Neuronal stem cell (in vitro differentiated cells): Measurements from ENCODE around the gene MRAP2.
"Not testable (repeated sequence)": the region's sequence is repeated elsewhere in the genome, so short reads cannot be mapped to it uniquely, and the experiment has no call there.

ENCODE experiments used
- DNase-seq: peaks from one replicate; pipeline ENCODE4 v3.0.0-alpha.2; 2013; ENCODE audit warnings: low spot score
- H2AFZ ChIP-seq: one replicate; pipeline ENCODE4 v1.6.1; 2013; ENCODE audit warnings: mild to moderate bottlenecking, low read length, inconsistent platforms
- H2AK5ac ChIP-seq: 2 replicates; pipeline ENCODE4 v1.6.1; 2013; ENCODE audit warnings: low read depth, mild to moderate bottlenecking, inconsistent platforms, low read length, moderate library complexity, mixed read lengths
- H2BK120ac ChIP-seq: 2 replicates; pipeline ENCODE4 v1.6.1; 2013; ENCODE audit warnings: low read depth, mild to moderate bottlenecking, inconsistent platforms, low read length, moderate library complexity, mixed read lengths
- H2BK12ac ChIP-seq: one replicate; pipeline ENCODE4 v1.6.1; 2013; ENCODE audit warnings: low read length, inconsistent platforms
- H2BK15ac ChIP-seq: 2 replicates; pipeline ENCODE4 v1.6.1; 2013; ENCODE audit warnings: mild to moderate bottlenecking, low read length, inconsistent platforms, mixed read lengths
- H2BK5ac ChIP-seq: one replicate; pipeline ENCODE4 v1.6.1; 2013; ENCODE audit warnings: inconsistent platforms, mild to moderate bottlenecking, low read length, moderate library complexity
- H3K14ac ChIP-seq: one replicate; pipeline ENCODE4 v1.6.1; 2013; ENCODE audit warnings: low read length, inconsistent platforms
- H3K18ac ChIP-seq: 2 replicates; pipeline ENCODE4 v1.6.1; 2013; ENCODE audit warnings: low read length, inconsistent platforms
- H3K23ac ChIP-seq: 2 replicates; pipeline ENCODE4 v1.6.1; 2013; ENCODE audit warnings: low read depth, mild to moderate bottlenecking, mixed read lengths, low read length, inconsistent platforms; ENCODE audit not compliant: poor library complexity
- H3K27ac ChIP-seq: replicated peaks from 3 replicates; pipeline ENCODE4 v1.5.1; 2013; ENCODE audit warnings: low read length, inconsistent platforms
- H3K27me3 ChIP-seq, 3 experiments: 2 replicates each; pipeline ENCODE4 v1.6.1; 2013; ENCODE audit warnings: low read length in 3 of 3, mild to moderate bottlenecking in 2 of 3, inconsistent platforms in 1 of 3, low read depth in 1 of 3, mixed read lengths in 1 of 3, moderate library complexity in 1 of 3; ENCODE audit not compliant: control insufficient read depth in 3 of 3, insufficient read depth in 3 of 3
- H3K36me3 ChIP-seq, 2 donors: replicated peaks in 1 of 2; 2 replicates each; pipeline ENCODE4 v1.6.1; 2013; ENCODE audit warnings: low read length in 2 of 2; ENCODE audit not compliant: control insufficient read depth in 2 of 2, insufficient read depth in 2 of 2
- H3K4ac ChIP-seq: 2 replicates; pipeline ENCODE4 v1.6.1; 2013; ENCODE audit warnings: inconsistent platforms, mild to moderate bottlenecking, low read length, moderate library complexity
- H3K4me1 ChIP-seq, 2 donors: 1 replicate in 1 of 2; 2 replicates in 1 of 2; pipeline ENCODE4 v1.6.1; 2013; ENCODE audit warnings: low read length in 2 of 2, low read depth in 1 of 2; ENCODE audit not compliant: control insufficient read depth in 2 of 2, insufficient read depth in 1 of 2
- H3K4me2 ChIP-seq: one replicate; pipeline ENCODE4 v1.6.1; 2013; ENCODE audit warnings: mild to moderate bottlenecking, low read length, inconsistent platforms; ENCODE audit not compliant: insufficient read depth, poor library complexity, severe bottlenecking
- H3K4me3 ChIP-seq, 2 donors: 2 replicates each; pipeline ENCODE4 v1.5.1; 2013; ENCODE audit warnings: low read length in 2 of 2, mild to moderate bottlenecking in 2 of 2, inconsistent platforms in 1 of 2, moderate library complexity in 1 of 2
- H3K79me1 ChIP-seq: one replicate; pipeline ENCODE4 v1.6.1; 2013; ENCODE audit warnings: low read depth, mild to moderate bottlenecking, inconsistent platforms, low read length, moderate library complexity
- H3K9ac ChIP-seq: one replicate; pipeline ENCODE4 v1.6.1; 2013; ENCODE audit warnings: mild to moderate bottlenecking, low read depth, low read length, inconsistent platforms; ENCODE audit not compliant: poor library complexity
- H3K9me3 ChIP-seq, 2 donors: replicated peaks in 1 of 2; 2 replicates each; pipeline versions ENCODE3 to v1.6.1; 2013; ENCODE audit warnings: low read length in 2 of 2, mild to moderate bottlenecking in 2 of 2, inconsistent platforms in 1 of 2, low read depth in 1 of 2, mixed read lengths in 1 of 2, moderate library complexity in 1 of 2; ENCODE audit not compliant: control insufficient read depth in 2 of 2, insufficient read depth in 1 of 2
- H4K8ac ChIP-seq: one replicate; pipeline ENCODE4 v1.6.1; 2013; ENCODE audit warnings: low read depth, mild to moderate bottlenecking, inconsistent platforms, low read length, moderate library complexity
- H4K91ac ChIP-seq: one replicate; pipeline ENCODE4 v1.6.1; 2013; ENCODE audit warnings: low read length, low read depth, mild to moderate bottlenecking, inconsistent platforms; ENCODE audit not compliant: poor library complexity
- WGBS, 2 donors: extraction: QIAGEN DNeasy Blood & Tissue Kit; methylation state at CpG; one replicate each; pipeline ENCODE4 v1.1.7; 2013; ENCODE audit warnings: missing lambda C conversion rate in 2 of 2, mixed read lengths in 1 of 2; ENCODE audit not compliant: insufficient read length in 2 of 2, insufficient replicate concordance in 1 of 2; ENCODE audit errors: extremely low coverage in 2 of 2; 5-methylcytosine and 5-hydroxymethylcytosine counted together

Gene MRAP2

DNA sequence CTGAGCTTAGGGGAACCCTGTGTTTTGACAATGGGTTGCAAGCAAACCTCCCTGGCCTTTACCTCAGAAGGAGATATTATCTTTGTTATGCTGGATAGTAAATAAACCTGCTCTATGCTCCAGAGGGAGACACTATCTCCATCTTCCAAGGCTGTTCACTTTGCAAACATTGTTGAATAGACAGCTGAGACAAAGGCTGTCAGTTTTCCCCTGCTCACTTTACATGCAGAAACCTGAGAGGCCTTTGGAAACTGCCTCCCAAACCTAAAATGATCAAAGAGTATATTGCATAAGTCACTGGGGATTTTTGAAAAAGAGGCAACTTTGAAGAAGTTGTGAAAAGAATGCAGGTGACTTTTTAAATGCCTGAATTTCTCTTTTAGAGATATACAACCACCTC is 61.6 kb downstream of the MRAP2 start:
- H2AK5ac ChIP-seq: no peak overlapping the region
- H2BK15ac ChIP-seq: no peak overlapping the region
- no peak overlapping the region for H2BK120ac ChIP-seq
- peaks cover 0 to 2% of the 10 kb centered on the region in 2 donors for H3K4me1 ChIP-seq
- H2AFZ ChIP-seq: no peak overlapping the region
- no peak overlapping the region for H3K14ac ChIP-seq
- H3K9me3 ChIP-seq: peaks cover 0 to 3% of the 10 kb centered on the region in 2 donors
- no peak overlapping the region for H3K27ac ChIP-seq
- no peaks in the 10 kb centered on the region for H3K79me1 ChIP-seq
- H4K91ac ChIP-seq: no peak overlapping the region
- no peak overlapping the region for H3K18ac ChIP-seq
- no peak overlapping the region for H3K9ac ChIP-seq
- no peak overlapping the region for H2BK5ac ChIP-seq
- H3K27me3 ChIP-seq: no peaks in the 10 kb centered on the region
- H2BK12ac ChIP-seq: no peak overlapping the region
- H3K23ac ChIP-seq: no peak overlapping the region
- H3K4ac ChIP-seq: no peak overlapping the region
- H4K8ac ChIP-seq: no peak overlapping the region
- H3K4me3 ChIP-seq: no peak overlapping the region
- no peak overlapping the region for H3K4me2 ChIP-seq
- no peaks in the 10 kb centered on the region for H3K36me3 ChIP-seq
- DNase-seq: no peak

DNA sequence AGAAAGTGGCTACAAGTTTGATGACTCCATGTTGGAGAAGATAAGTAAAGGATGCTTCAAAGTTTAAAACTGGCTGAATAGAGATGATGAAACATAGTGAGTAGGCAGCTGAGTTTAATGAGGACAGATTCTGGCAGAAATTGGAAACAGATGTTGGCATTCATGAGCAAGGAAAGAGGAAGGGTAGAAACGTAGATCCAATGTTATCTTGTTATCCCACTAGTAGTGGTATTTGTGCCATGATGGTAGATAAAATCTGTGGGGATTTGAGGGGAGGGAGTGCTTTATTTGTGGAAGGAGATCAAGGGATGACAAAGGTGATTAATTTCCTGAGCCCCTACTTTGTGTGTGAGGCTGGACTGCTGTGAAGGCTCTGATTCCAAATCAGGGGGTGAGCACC is 69.5 kb downstream of the MRAP2 start:
- no peaks in the 10 kb centered on the region for H3K4me1 ChIP-seq
- WGBS, 2 donors: no CpG with 5 or more reads among the region's 1 CpG

DNA sequence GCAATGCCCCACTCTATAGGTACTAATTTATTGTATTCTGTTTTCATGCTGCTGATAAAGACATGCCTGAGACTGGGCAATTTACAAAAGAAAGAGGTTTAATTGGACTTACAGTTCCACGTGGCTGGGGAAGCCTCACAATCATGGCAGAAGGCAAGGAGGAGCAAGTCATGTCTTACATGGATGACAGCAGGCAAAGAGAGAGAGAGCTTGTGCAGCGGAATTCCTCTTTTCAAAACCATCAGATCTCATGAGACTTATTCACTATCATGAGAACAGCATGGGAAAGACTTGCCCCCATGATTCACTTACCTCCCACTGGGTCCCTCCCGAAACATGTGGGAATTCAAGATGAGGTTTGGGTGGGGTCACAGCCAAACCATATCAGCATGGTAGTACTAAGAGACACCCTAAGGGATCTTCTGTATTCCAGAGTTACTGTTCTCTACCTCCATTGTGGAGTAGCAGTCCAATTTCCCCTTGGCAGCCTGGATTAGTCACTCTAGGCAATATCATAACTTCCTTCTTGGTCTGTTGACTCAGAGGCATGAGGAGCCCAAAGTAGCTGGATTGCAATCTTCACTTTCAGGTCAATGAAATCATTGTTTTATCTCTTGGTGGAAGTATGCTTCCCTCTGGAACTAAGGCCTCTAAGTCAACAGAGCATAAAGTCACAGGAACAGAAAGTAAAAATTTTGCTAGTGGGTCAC is 71.8 kb downstream of the MRAP2 start:
- H3K27me3 ChIP-seq, H2AK5ac ChIP-seq, H3K4me2 ChIP-seq, H3K4ac ChIP-seq, H2BK120ac ChIP-seq, H3K14ac ChIP-seq, H3K18ac ChIP-seq, H3K4me3 ChIP-seq, H4K91ac ChIP-seq, H2BK15ac ChIP-seq, H2BK5ac ChIP-seq, DNase-seq, H3K4me1 ChIP-seq, H2AFZ ChIP-seq, H3K79me1 ChIP-seq, H3K36me3 ChIP-seq, H3K9ac ChIP-seq, H3K27ac ChIP-seq, H3K23ac ChIP-seq, H3K9me3 ChIP-seq, H2BK12ac ChIP-seq, H4K8ac ChIP-seq: not testable (repeated sequence)
- no CpG with 5 or more reads among the region's 3 CpGs for WGBS, 2 donors

More for the DNA sequence above, 69.5 kb downstream of the MRAP2 start:
- Histone ChIP-seq H4K8ac (no peak overlapping the region), H2BK120ac (no peak overlapping the region), H2BK15ac (no peak overlapping the region), H3K23ac (no peak overlapping the region), H3K4me2 (no peak overlapping the region), H3K14ac (no peak overlapping the region), H2BK5ac (no peak overlapping the region), H3K9me3 (peaks cover 0 to 3% of the 10 kb centered on the region in 2 donors), H3K36me3 (no peaks in the 10 kb centered on the region), H3K9ac (no peak overlapping the region), H3K27ac (no peak overlapping the region), H3K79me1 (no peaks in the 10 kb centered on the region), H3K18ac (no peak overlapping the region), H4K91ac (no peak overlapping the region), H2AFZ (no peak overlapping the region), H3K4ac (no peak overlapping the region), H3K4me3 (no peak overlapping the region), H2BK12ac (no peak overlapping the region), H3K27me3 (no peaks in the 10 kb centered on the region), H2AK5ac (no peak overlapping the region)
- DNase-seq: no peak

DNA sequence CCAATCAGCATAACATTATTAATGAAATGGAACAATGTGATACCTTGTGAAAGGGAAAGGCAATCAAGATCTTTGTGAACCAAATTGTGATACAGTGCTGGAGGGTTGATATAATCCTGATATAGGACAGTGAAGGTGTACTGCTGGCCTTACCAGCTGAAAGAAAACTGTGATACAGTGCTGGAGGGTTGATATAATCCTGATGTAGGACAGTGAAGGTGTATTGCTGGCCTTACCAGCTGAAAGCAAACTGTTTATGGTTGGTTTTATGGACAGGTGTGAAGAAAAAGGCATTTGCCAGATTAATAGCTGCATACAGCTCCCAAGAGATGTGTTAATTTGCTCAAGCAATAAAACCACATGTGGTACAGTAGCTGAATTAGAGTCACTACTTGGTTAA is 73.9 kb downstream of the MRAP2 start:
- no peak for DNase-seq
- H3K36me3 ChIP-seq: no peaks in the 10 kb centered on the region
- no peak overlapping the region for H3K4me2 ChIP-seq
- no peak overlapping the region for H3K23ac ChIP-seq
- no peaks in the 10 kb centered on the region for H3K4me1 ChIP-seq
- no peak overlapping the region for H2AFZ ChIP-seq
- H3K79me1 ChIP-seq: no peaks in the 10 kb centered on the region
- no peak overlapping the region for H2AK5ac ChIP-seq
- H4K91ac ChIP-seq: no peak overlapping the region
- H2BK15ac ChIP-seq: no peak overlapping the region
- H3K9ac ChIP-seq: no peak overlapping the region
- no peak overlapping the region for H3K4ac ChIP-seq
- no peaks in the 10 kb centered on the region for H3K27me3 ChIP-seq
- H3K27ac ChIP-seq: no peak overlapping the region
- H3K18ac ChIP-seq: no peak overlapping the region
- no peak overlapping the region for H2BK12ac ChIP-seq
- no peak overlapping the region for H3K14ac ChIP-seq
- H2BK120ac ChIP-seq: no peak overlapping the region
- H3K4me3 ChIP-seq: no peak overlapping the region
- H3K9me3 ChIP-seq: peaks cover 0 to 5% of the 10 kb centered on the region in 2 donors
- H2BK5ac ChIP-seq: no peak overlapping the region
- H4K8ac ChIP-seq: no peak overlapping the region
